22Rv1 (cell line): ENCODE data around the gene GSTO1.

Source experiments
- H3K27ac ChIP-seq: fragments of 450-650 bp; 2 replicates; pipeline ENCODE4 v1.5.1; 2017
- CTCF ChIP-seq: fragments of 450-650 bp; IDR thresholded peaks from 2 replicates; pipeline ENCODE4 v1.5.1; 2017; ENCODE audit warnings: mild to moderate bottlenecking
- ZFX ChIP-seq: fragments of 450-650 bp; IDR thresholded peaks from 2 replicates; pipeline ENCODE4 v1.6.1; 2017; ENCODE audit warnings: antibody characterized with exemption, borderline replicate concordance

GSTO1 gene

GRCh38 chr10:104254493-104255310, at the start of gene GSTO1:
Gene GSTO1, plus strand, starts transcription at chr10:104254892. Its CDS starts 37 bp downstream, at chr10:104254929.
- TF ChIP-seq CTCF (peak; percentile 10; the same call in 1 of the 2 replicates), ZFX (no peak)
- peak within 1 kb of the TSS; percentile 56 for H3K27ac ChIP-seq

DNA sequence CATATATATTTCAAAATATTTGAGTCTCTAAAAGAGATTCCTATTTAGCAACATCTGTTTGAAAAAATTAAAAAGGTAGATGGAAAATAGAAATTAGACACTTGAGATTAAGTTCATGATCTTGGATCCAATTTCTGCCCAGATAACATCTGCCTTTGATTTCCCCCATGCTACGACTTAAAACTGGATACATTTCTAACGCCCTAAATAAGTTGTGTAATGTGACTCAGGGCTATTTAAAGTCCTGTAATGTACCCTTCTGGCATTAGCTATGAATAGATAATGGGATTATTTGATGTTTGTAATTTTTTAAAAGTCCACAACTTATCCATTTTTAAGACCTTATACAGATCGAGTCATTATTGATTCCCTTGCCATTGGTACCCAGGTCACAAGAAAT, 46.0 kb upstream of the GSTO1 start:
- no peak for TF ChIP-seq ZFX
- TF ChIP-seq CTCF = no peak
- no peak overlapping the region for H3K27ac ChIP-seq

GRCh38 chr10:104209575-104210198, 45.0 kb upstream of the GSTO1 start:
- TF ChIP-seq CTCF = peak; percentile 74
- no peak for TF ChIP-seq ZFX
- no peak overlapping the region for H3K27ac ChIP-seq

DNA sequence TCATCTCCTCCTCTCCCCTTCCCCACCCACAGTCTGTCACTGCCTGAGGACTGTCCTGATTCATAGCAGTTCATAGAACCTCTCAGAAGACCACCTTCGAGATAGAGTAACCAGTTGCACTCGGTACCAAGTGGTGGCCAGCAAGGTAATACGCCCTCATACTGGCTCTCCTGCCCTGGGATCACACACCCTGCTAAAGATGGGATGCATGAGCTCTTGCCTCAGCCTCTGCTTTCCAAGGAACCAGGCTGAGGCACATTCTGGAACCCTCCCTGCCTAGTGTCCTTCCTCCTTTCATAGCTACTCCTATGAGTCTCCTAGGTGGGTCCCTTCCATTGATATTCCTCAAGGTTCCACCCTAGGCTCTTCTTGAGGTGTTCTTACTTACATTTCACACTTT, 38.1 kb upstream of the GSTO1 start:
- TF ChIP-seq CTCF (no peak), ZFX (no peak)
- H3K27ac ChIP-seq = no peak overlapping the region

DNA sequence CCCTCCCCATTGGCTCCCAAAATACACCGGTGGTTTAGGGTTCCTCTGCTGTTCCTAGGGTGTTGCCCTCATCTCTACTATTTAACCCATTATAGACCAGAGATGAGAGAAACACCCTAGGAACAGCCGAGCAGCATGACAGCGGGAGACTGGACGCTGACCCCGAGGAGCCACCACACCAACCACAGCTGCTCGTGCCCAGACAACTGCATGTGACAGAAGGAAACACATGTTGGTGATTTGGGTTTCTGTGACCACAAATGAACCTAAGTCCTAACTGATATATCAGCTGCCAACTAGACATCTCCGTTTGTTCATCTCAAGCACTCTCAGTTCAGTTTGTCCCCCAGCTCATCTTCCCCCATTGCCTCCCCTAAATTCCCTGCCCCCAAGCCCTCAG, 35.9 kb upstream of the GSTO1 start:
- no peak for TF ChIP-seq CTCF
- TF ChIP-seq ZFX = no peak
- H3K27ac ChIP-seq = no peak overlapping the region

DNA sequence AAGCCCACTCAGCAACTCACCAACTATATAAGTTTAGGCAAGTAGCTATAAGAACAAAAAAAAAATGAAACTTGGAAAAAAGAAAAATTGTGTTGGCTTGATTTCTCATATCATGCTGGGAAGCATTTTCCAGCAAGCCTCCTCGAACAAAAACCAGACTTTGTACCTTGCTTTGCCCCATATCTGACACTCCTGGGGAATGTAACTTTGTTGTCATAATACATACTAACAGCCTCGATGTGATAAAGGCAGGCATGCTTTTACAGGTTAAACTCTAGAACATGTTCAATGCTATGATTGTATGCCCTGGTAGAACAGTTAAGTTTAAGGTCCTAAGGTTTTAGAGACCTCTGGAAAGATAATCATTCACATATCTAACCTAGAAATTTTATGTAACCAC, 34.2 kb upstream of the GSTO1 start:
- no peak for TF ChIP-seq ZFX
- TF ChIP-seq CTCF = no peak
- H3K27ac ChIP-seq = no peak overlapping the region

DNA sequence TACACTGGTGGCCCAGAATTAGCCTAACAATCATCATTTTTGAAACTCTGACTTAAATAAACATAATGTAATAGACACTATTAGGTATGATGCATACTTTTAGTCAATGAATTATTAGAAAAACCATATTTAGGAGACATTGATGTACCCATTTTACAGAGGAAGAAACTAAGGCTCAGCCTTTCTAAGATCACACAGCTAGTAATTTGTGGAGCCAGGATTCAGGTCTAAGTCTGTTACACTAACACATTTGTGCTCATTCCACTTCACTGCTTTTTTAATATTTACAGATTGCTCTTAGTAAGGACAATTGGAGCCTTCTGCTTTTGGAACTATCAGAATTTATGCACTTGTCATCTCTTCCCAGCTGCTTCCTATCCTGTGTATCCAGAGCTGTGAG, 31.4 kb upstream of the GSTO1 start:
- TF ChIP-seq CTCF (no peak), ZFX (no peak)
- no peak overlapping the region for H3K27ac ChIP-seq
